ENCODE measurements around the gene SYP.

The SYP gene

GRCh38 chrX:49199906-49200771 lies at the start of gene SYP:
SYP (minus strand) TSS chrX:49200193; CDS start chrX:49200186, 7 bp downstream.
- ChIA-PET CTCF (no interaction called here), POLR2A (no interaction called here)
- DNase-seq (ENCODE audit: extremely low spot score) = peak; percentile 90
- no peak for TF ChIP-seq CTCF (IDR thresholded peaks at IDR 0.05; ENCODE audit: control extremely low read depth, extremely low read depth, low read depth, missing control alignments)

GRCh38 chrX:49249616-49250015 lies 49.6 kb upstream of the SYP start:
- no peak for DNase-seq (ENCODE audit: extremely low spot score)
- TF ChIP-seq CTCF (IDR thresholded peaks at IDR 0.05; ENCODE audit: control extremely low read depth, extremely low read depth, low read depth, missing control alignments) = no peak
- POLR2A ChIA-PET = no interaction called here
- CTCF ChIA-PET = interaction anchor here (0.8 to 1.0 kb wide), 2 partner anchors 15 to 57 kb away, joined by 3 read pairs; partner anchors contain the start of gene FOXP3

- DNase-seq (ENCODE audit: extremely low spot score) = no peak
- TF ChIP-seq CTCF (IDR thresholded peaks at IDR 0.05; ENCODE audit: control extremely low read depth, extremely low read depth, low read depth, missing control alignments) = no peak
- ChIA-PET POLR2A (interaction anchor here (0.6 kb wide), 1 partner anchor 9 kb away, joined by 5 read pairs; no protein-coding TSS in a partner anchor), CTCF (no interaction called here)
These were observed 49.1 kb upstream of the SYP start for GRCh38 chrX:49249071-49249470.

- ChIA-PET POLR2A (interaction anchor here (0.6 kb wide), 1 partner anchor 10 kb away, joined by 5 read pairs; no protein-coding TSS in a partner anchor), CTCF (interaction anchor here (1.0 kb wide), 1 partner anchor 19 kb away, joined by 3 read pairs; no protein-coding TSS in a partner anchor)
- no peak for TF ChIP-seq CTCF (IDR thresholded peaks at IDR 0.05; ENCODE audit: control extremely low read depth, extremely low read depth, low read depth, missing control alignments)
- DNase-seq (ENCODE audit: extremely low spot score) = no peak
These were observed 48.2 kb upstream of the SYP start for GRCh38 chrX:49247916-49248811.

GRCh38 chrX:49247346-49247745 lies 47.4 kb upstream of the SYP start:
- CTCF ChIA-PET = interaction anchor here (1.0 kb wide), 1 partner anchor 18 kb away, joined by 3 read pairs; no protein-coding TSS in a partner anchor
- TF ChIP-seq CTCF (IDR thresholded peaks at IDR 0.05; ENCODE audit: control extremely low read depth, extremely low read depth, low read depth, missing control alignments) = no peak
- POLR2A ChIA-PET = no interaction called here
- no peak for DNase-seq (ENCODE audit: extremely low spot score)

GRCh38 chrX:49246541-49246940 lies 46.5 kb upstream of the SYP start:
- CTCF ChIA-PET = no interaction called here
- DNase-seq (ENCODE audit: extremely low spot score) = no peak
- no peak for TF ChIP-seq CTCF (IDR thresholded peaks at IDR 0.05; ENCODE audit: control extremely low read depth, extremely low read depth, low read depth, missing control alignments)

More at GRCh38 chrX:49246541-49246940, 46.5 kb upstream of the SYP start:
- POLR2A ChIA-PET = no interaction called here

Data from GM10248 (cell line).